ENCODE data around the gene TELO2.
"Not testable (repeated sequence)": the region's sequence is repeated elsewhere in the genome, so short reads cannot be mapped to it uniquely, and the experiment has no call there.

Gene TELO2

DNA sequence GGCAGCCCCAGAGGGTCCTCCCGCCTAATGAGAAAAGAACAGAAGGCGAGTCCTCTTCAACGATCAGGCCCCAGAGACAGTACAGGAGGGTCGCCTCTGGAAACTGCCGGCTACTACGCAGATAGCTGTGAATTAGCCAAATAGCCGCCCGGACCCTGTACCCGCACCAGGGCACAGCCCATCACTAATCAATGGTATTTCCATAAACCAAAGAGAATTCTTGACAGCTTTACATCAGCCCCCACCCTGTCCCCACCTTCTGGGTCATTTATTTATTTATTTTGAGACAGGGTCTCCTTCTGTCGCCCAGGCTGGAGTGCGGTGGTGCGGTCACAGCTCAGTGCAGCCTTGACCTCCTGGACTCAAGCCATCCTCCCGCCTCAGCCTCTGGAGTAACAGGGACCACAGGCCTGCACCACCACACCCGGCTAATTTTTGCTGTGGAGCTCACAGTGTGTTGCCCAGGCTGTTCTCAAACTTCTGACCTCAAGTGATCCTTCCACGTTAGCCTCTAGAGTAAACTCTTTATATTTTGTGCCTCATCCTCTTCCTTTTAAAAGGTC is 17.5 kb upstream of the TELO2 start:
- H3K4me3 ChIP-seq (ENCODE audit: low read length): peak overlapping the region; percentile 63
- no peak for TF ChIP-seq CTCF (conservative IDR thresholded peaks at IDR 0.05; ENCODE audit: low read length)
- DNase-seq (ENCODE audit: low read depth): no peak

DNA sequence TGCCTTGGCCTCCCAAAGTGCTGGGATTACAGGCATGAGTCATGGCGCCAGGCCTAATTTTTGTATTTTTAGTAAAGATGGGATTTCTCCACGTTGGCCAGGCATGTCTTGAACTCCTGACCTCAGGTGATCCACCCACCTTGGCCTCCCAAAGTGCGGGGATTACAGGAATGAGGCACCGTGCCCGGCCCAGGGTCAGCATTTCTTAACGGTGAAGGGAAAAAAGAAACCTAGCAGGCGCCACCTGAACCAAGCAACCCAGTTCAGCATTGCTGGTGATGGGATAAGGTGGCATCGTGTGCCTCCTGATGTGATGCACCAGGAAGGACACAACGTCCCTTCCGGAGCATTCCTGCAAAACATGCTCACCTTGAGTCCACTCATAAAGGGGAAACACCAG is 16.1 kb upstream of the TELO2 start:
- no peak for TF ChIP-seq CTCF (conservative IDR thresholded peaks at IDR 0.05; ENCODE audit: low read length)
- H3K4me3 ChIP-seq (ENCODE audit: low read length): no peak overlapping the region
- DNase-seq (ENCODE audit: low read depth): no peak

DNA sequence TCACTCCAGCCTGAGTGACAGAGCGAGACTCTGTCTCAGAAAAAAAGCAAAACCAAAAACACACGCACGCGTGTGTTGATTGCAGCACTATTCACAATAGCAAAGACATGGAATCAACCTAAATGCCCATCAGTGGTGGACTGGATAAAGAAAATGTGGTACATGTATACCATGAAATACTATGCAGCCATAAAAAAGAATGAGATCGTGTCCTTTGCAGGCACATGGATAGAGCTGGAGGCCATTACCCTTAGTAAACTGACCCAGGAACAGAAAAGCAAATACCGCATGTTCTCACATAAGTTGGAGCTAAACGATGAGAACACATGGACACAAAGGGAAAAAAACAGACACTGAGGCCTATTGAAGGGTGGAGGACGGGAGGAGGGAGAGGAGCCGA is 14.2 kb upstream of the TELO2 start:
- DNase-seq (ENCODE audit: low read depth); H3K4me3 ChIP-seq (ENCODE audit: low read length): not testable (repeated sequence)

GRCh38 chr16:1481906-1482835 is 11.0 kb upstream of the TELO2 start:
- no peak for DNase-seq (ENCODE audit: low read depth)
- TF ChIP-seq CTCF (conservative IDR thresholded peaks at IDR 0.05; ENCODE audit: low read length): no peak

GRCh38 chr16:1485847-1486496 is 7.2 kb upstream of the TELO2 start:
- no peak for DNase-seq (ENCODE audit: low read depth)
- no peak overlapping the region for H3K4me3 ChIP-seq (ENCODE audit: low read length)
- TF ChIP-seq CTCF (conservative IDR thresholded peaks at IDR 0.05; ENCODE audit: low read length): no peak

More at GRCh38 chr16:1481906-1482835, 11.0 kb upstream of the TELO2 start:
- no peak overlapping the region for H3K4me3 ChIP-seq (ENCODE audit: low read length)

GRCh38 chr16:1486551-1487390 is 6.4 kb upstream of the TELO2 start:
- H3K4me3 ChIP-seq (ENCODE audit: low read length): no peak overlapping the region
- TF ChIP-seq CTCF (conservative IDR thresholded peaks at IDR 0.05; ENCODE audit: low read length): no peak
- no peak for DNase-seq (ENCODE audit: low read depth)
